ENCODE data around the gene LOXL3. TPM values are rescaled to one million over a fixed set of nuclear protein-coding genes. Genes with fewer than 3 reads are reported as not detected.

LOXL3 gene
- total RNA-seq, 1 donor from 2014 or later, result 17.6 TPM

DNA sequence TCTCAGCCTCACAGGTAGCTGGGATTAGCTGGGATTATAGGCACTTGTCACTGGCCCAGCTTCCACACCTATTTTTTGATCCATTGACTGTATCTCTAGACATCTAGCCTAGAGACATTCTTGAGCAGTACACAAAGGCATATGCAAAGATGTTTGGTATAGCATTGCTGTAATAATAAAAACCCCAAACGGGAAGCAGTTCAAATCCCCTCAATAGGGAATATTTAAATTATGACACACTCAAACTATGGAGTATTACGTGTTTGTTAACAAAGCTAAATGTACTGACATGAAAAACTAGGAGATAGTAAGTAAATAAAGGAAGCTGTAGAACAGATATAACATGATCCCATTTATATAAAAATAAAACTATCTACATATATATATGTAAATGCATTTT lies 28.4 kb upstream of the LOXL3 start:
- H3K4me3 ChIP-seq (ENCODE audit: insufficient read depth, low read depth, low read length), result no peak overlapping the region
- H3K9me3 ChIP-seq (ENCODE audit: insufficient read depth, low read depth, low read length), result no peaks in the 10 kb centered on the region
- no peaks in the 10 kb centered on the region for H3K27me3 Mint-ChIP-seq (ENCODE audit: low read depth, unreplicated experiment)
- H3K27me3 ChIP-seq (ENCODE audit: insufficient read depth, low read length), result no peaks in the 10 kb centered on the region
- H3K36me3 Mint-ChIP-seq (ENCODE audit: low read depth, unreplicated experiment), result peaks cover 1% of the 10 kb centered on the region
- no peaks in the 10 kb centered on the region for H3K36me3 ChIP-seq (ENCODE audit: insufficient read depth, low read length)
- no peak overlapping the region for H3K4me3 Mint-ChIP-seq (ENCODE audit: unreplicated experiment)
- H3K9ac ChIP-seq (ENCODE audit: low read length), result no peak overlapping the region
- FAIRE-seq, result no peak
- no peak overlapping the region for H3K27ac ChIP-seq (ENCODE audit: low read depth, low read length)
- H3K9me3 Mint-ChIP-seq (ENCODE audit: unreplicated experiment), result no peaks in the 10 kb centered on the region
- H3K79me2 ChIP-seq (ENCODE audit: insufficient read depth, low read length), result no peaks in the 10 kb centered on the region
- H2AFZ ChIP-seq (ENCODE audit: low read depth, low read length), result no peak overlapping the region
- no peak overlapping the region for H3K27ac Mint-ChIP-seq (ENCODE audit: unreplicated experiment)
- peaks cover 25% of the 10 kb centered on the region for H3K4me1 Mint-ChIP-seq (ENCODE audit: low read depth, unreplicated experiment)
- no peak for TF ChIP-seq CTCF (IDR thresholded peaks at IDR 0.05; ENCODE audit: insufficient read depth, low read depth, low read length)
- no peak for TF ChIP-seq EZH2 (IDR thresholded peaks at IDR 0.05; ENCODE audit: insufficient read depth, low read length)
- no peaks in the 10 kb centered on the region for H4K20me1 ChIP-seq (ENCODE audit: insufficient read depth, low read length)
- H3K4me1 ChIP-seq (ENCODE audit: insufficient read depth, low read length), result peaks cover 28% of the 10 kb centered on the region
- DNase-seq (ENCODE audit: low read depth), result no peak
- no peak overlapping the region for H3K4me2 ChIP-seq (ENCODE audit: low read length)

- no peaks in the 10 kb centered on the region for H3K27me3 ChIP-seq (ENCODE audit: insufficient read depth, low read length)
- H3K36me3 Mint-ChIP-seq (ENCODE audit: low read depth, unreplicated experiment), result peaks cover 1% of the 10 kb centered on the region
- no peak overlapping the region for H2AFZ ChIP-seq (ENCODE audit: low read depth, low read length)
- H3K4me3 ChIP-seq (ENCODE audit: insufficient read depth, low read depth, low read length), result no peak overlapping the region
- no peaks in the 10 kb centered on the region for H4K20me1 ChIP-seq (ENCODE audit: insufficient read depth, low read length)
- H3K36me3 ChIP-seq (ENCODE audit: insufficient read depth, low read length), result no peaks in the 10 kb centered on the region
- H3K79me2 ChIP-seq (ENCODE audit: insufficient read depth, low read length), result no peaks in the 10 kb centered on the region
- peaks cover 25% of the 10 kb centered on the region for H3K4me1 Mint-ChIP-seq (ENCODE audit: low read depth, unreplicated experiment)
- no peak overlapping the region for H3K4me2 ChIP-seq (ENCODE audit: low read length)
- H3K9me3 Mint-ChIP-seq (ENCODE audit: unreplicated experiment), result no peaks in the 10 kb centered on the region
- no peak overlapping the region for H3K27ac ChIP-seq (ENCODE audit: low read depth, low read length)
- no peak overlapping the region for H3K27ac Mint-ChIP-seq (ENCODE audit: unreplicated experiment)
- peaks cover 28% of the 10 kb centered on the region for H3K4me1 ChIP-seq (ENCODE audit: insufficient read depth, low read length)
- DNase-seq (ENCODE audit: low read depth), result no peak
- no peaks in the 10 kb centered on the region for H3K9me3 ChIP-seq (ENCODE audit: insufficient read depth, low read depth, low read length)
- H3K9ac ChIP-seq (ENCODE audit: low read length), result no peak overlapping the region
- no peak for FAIRE-seq
- H3K4me3 Mint-ChIP-seq (ENCODE audit: unreplicated experiment), result no peak overlapping the region
- H3K27me3 Mint-ChIP-seq (ENCODE audit: low read depth, unreplicated experiment), result no peaks in the 10 kb centered on the region
- TF ChIP-seq CTCF (IDR thresholded peaks at IDR 0.05; ENCODE audit: insufficient read depth, low read depth, low read length) (no peak), EZH2 (IDR thresholded peaks at IDR 0.05; ENCODE audit: insufficient read depth, low read length) (no peak)
These were observed 27.7 kb upstream of the LOXL3 start for GRCh38 chr2:74581463-74581862.

DNA sequence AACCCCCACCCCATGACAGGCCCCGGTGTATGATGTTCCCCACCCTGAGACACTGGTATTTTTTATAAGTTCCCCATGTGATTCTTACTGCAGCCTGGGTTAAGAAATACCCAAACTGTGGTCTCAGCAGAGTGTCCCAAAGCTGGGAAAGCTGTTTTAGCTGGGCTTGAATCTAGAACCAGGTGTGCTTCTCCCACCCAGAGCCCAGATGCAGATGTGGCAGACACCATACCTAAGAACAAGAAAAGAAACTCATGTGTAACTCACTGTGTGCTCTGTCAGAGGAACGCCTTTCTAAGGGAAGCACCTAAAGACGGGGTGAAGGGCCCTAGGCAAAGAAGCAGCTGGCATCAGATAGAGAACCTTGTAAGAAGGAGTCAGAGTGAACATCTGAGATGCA lies 24.7 kb upstream of the LOXL3 start:
- H3K9ac ChIP-seq (ENCODE audit: low read length), result no peak overlapping the region
- no peaks in the 10 kb centered on the region for H3K36me3 ChIP-seq (ENCODE audit: insufficient read depth, low read length)
- peaks cover 16% of the 10 kb centered on the region for H3K4me1 Mint-ChIP-seq (ENCODE audit: low read depth, unreplicated experiment)
- no peaks in the 10 kb centered on the region for H4K20me1 ChIP-seq (ENCODE audit: insufficient read depth, low read length)
- no peaks in the 10 kb centered on the region for H3K27me3 ChIP-seq (ENCODE audit: insufficient read depth, low read length)
- FAIRE-seq (no peak), DNase-seq (ENCODE audit: low read depth) (no peak)
- TF ChIP-seq CTCF (IDR thresholded peaks at IDR 0.05; ENCODE audit: insufficient read depth, low read depth, low read length) (no peak), EZH2 (IDR thresholded peaks at IDR 0.05; ENCODE audit: insufficient read depth, low read length) (no peak)
- H3K4me1 ChIP-seq (ENCODE audit: insufficient read depth, low read length), result peaks cover 23% of the 10 kb centered on the region
- no peak overlapping the region for H3K4me3 ChIP-seq (ENCODE audit: insufficient read depth, low read depth, low read length)
- H3K9me3 ChIP-seq (ENCODE audit: insufficient read depth, low read depth, low read length), result no peaks in the 10 kb centered on the region
- no peaks in the 10 kb centered on the region for H3K79me2 ChIP-seq (ENCODE audit: insufficient read depth, low read length)
- H3K4me2 ChIP-seq (ENCODE audit: low read length), result no peak overlapping the region
- peaks cover 1% of the 10 kb centered on the region for H3K36me3 Mint-ChIP-seq (ENCODE audit: low read depth, unreplicated experiment)
- H3K27ac Mint-ChIP-seq (ENCODE audit: unreplicated experiment), result no peak overlapping the region
- no peaks in the 10 kb centered on the region for H3K9me3 Mint-ChIP-seq (ENCODE audit: unreplicated experiment)
- no peaks in the 10 kb centered on the region for H3K27me3 Mint-ChIP-seq (ENCODE audit: low read depth, unreplicated experiment)
- H3K4me3 Mint-ChIP-seq (ENCODE audit: unreplicated experiment), result no peak overlapping the region
- no peak overlapping the region for H2AFZ ChIP-seq (ENCODE audit: low read depth, low read length)
- H3K27ac ChIP-seq (ENCODE audit: low read depth, low read length), result no peak overlapping the region

Data from astrocyte (in vitro differentiated cells and primary cell).